Naive thymus-derived CD4-positive, alpha-beta T cell (primary cell): ENCODE data around the gene MSANTD4. TPM values are rescaled to one million over a fixed set of nuclear protein-coding genes. Genes with fewer than 3 reads are reported as not detected.

ENCODE experiments used
- ATAC-seq: fragments of 150-1000 bp; cut with Tn5 transposase; 2 replicates; pipeline ENCODE4 v1.10.0; 2021; ENCODE audit warnings: mild to moderate bottlenecking, moderate library complexity
- CTCF ChIA-PET: fragments of 350-600 bp; sonication (Branson Sonifier 250); formaldehyde crosslinking; loops from one replicate; lab custom pipeline; 2021; ENCODE audit warnings: antibody characterized with exemption; lab: Charles Lee
- POLR2A ChIA-PET: fragments of 350-600 bp; sonication (Branson Sonifier 250); formaldehyde crosslinking; loops from one replicate; lab custom pipeline; 2021; ENCODE audit warnings: antibody characterized with exemption, inconsistent platforms; lab: Charles Lee
- DNase-seq, 9 donors: peaks; one replicate each; pipeline versions ENCODE4 v3.0.0 to v3.0.0-alpha.2; 2020 to 2022; ENCODE audit warnings: mixed read lengths in 1 of 9
- H3K27ac ChIP-seq: one replicate; pipeline ENCODE4 v1.7.0; 2013; ENCODE audit warnings: mild to moderate bottlenecking, low read depth, low read length, moderate library complexity
- H3K27me3 ChIP-seq, 2 donors: one replicate each; pipeline ENCODE4 v1.7.0; 2013; ENCODE audit warnings: low read length in 2 of 2, mild to moderate bottlenecking in 2 of 2, moderate library complexity in 2 of 2; ENCODE audit not compliant: control insufficient read depth in 2 of 2, insufficient read depth in 2 of 2
- H3K36me3 ChIP-seq, 3 experiments: 1 replicate in 2 of 3; 2 replicates in 1 of 3; pipeline ENCODE4 v1.7.0; 2013; ENCODE audit warnings: low read length in 3 of 3, mild to moderate bottlenecking in 3 of 3, moderate library complexity in 1 of 3; ENCODE audit not compliant: insufficient read depth in 3 of 3, control insufficient read depth in 2 of 3
- H3K4me1 ChIP-seq, 2 donors: one replicate each; pipeline ENCODE4 v1.7.0; 2013; ENCODE audit warnings: low read length in 2 of 2, mild to moderate bottlenecking in 2 of 2, moderate library complexity in 1 of 2; ENCODE audit not compliant: control insufficient read depth in 2 of 2, insufficient read depth in 2 of 2
- H3K4me3 ChIP-seq: 2 replicates; pipeline ENCODE4 v1.7.0; 2013; ENCODE audit warnings: mild to moderate bottlenecking, low read length
- H3K9me3 ChIP-seq, 3 experiments: 1 replicate in 2 of 3; 2 replicates in 1 of 3; pipeline ENCODE4 v1.7.0; 2013; ENCODE audit warnings: low read length in 3 of 3; ENCODE audit not compliant: control insufficient read depth in 2 of 3
- H3K27ac Mint-ChIP-seq, 9 donors: one replicate each; pipeline ENCODE4 v1.8.0; 2020 to 2022; ENCODE audit warnings: mixed read lengths in 9 of 9, mild to moderate bottlenecking in 8 of 9, moderate library complexity in 5 of 9, inconsistent platforms in 2 of 9
- H3K27me3 Mint-ChIP-seq, 5 donors: one replicate each; pipeline ENCODE4 v1.8.0; 2021 to 2022; ENCODE audit warnings: mixed read lengths in 5 of 5, mild to moderate bottlenecking in 1 of 5
- H3K36me3 Mint-ChIP-seq, 5 donors: one replicate each; pipeline ENCODE4 v1.8.0; 2020 to 2022; ENCODE audit warnings: mixed read lengths in 5 of 5, mild to moderate bottlenecking in 3 of 5, inconsistent platforms in 1 of 5
- H3K4me1 Mint-ChIP-seq, 7 donors: one replicate each; pipeline ENCODE4 v1.8.0; 2020 to 2022; ENCODE audit warnings: mixed read lengths in 7 of 7, mild to moderate bottlenecking in 3 of 7, inconsistent platforms in 1 of 7
- H3K4me3 Mint-ChIP-seq, 10 donors: one replicate each; pipeline ENCODE4 v1.8.0; 2020 to 2022; ENCODE audit warnings: mild to moderate bottlenecking in 10 of 10, mixed read lengths in 10 of 10, moderate library complexity in 6 of 10, inconsistent platforms in 2 of 10
- H3K9me3 Mint-ChIP-seq, 11 donors: one replicate each; pipeline ENCODE4 v1.8.0; 2020 to 2022; ENCODE audit warnings: mixed read lengths in 11 of 11, mild to moderate bottlenecking in 4 of 11, inconsistent platforms in 1 of 11, moderate library complexity in 1 of 11
- intact Hi-C, 2 donors: fragments of 100-400 bp; cut with micrococcal nuclease; formaldehyde crosslinking; loops; one replicate each; pipeline ENCODE4 v1.15.1; 2023
- polyA plus RNA-seq, 2 donors: library from polyadenylated mRNA; unstranded; fragments of 300-500 nt; fragmentation: Illumina TruSeq; gene quantifications; one replicate each; pipeline ENCODE4 v1.2.3, GENCODE V29; 2021
- total RNA-seq, 6 experiments: library from RNA in 5 of 6; stranded (reverse) in 5 of 6; gene quantifications; 1 replicate in 5 of 6; 2 replicates in 1 of 6; pipeline ENCODE4 v1.2.3 and lab custom pipeline; 2021 to 2026

The MSANTD4 gene
- total and polyA plus RNA-seq, 7 experiments from 2014 or later, result 3.9 to 18.7 (median 8.0) TPM

DNA sequence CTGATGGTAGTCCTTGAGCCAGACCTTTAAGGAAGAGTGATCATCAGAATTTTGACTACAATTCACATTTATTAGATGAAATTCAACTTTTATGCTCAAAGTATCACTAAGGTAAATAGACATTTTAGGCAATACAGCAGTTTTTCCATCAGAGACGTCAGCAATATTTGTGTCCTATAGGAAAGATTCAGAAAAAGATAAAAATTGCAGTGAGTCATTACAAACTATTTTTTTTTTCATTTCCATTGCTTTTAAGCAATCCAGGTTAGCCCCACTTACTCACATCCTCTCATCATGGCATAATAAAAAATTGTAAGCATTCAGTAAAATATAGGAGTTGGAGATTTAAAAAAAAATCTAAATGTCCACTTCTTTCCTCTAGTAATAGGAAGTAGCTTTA is 46.9 kb downstream of the MSANTD4 start:
- POLR2A ChIA-PET, result no interaction called here
- Mint-ChIP-seq H3K4me1 (no peaks in the 10 kb centered on the region), H3K36me3 (no peaks in the 10 kb centered on the region), H3K27me3 (no peaks in the 10 kb centered on the region), H3K27ac (no peak overlapping the region), H3K4me3 (no peak overlapping the region), H3K9me3 (no peaks in the 10 kb centered on the region)
- intact Hi-C loops, result no loop called here
- no peak for DNase-seq
- Histone ChIP-seq H3K9me3 (no peaks in the 10 kb centered on the region), H3K27me3 (no peaks in the 10 kb centered on the region), H3K4me3 (no peak overlapping the region), H3K27ac (no peak overlapping the region), H3K4me1 (no peaks in the 10 kb centered on the region), H3K36me3 (no peaks in the 10 kb centered on the region)
- CTCF ChIA-PET, result no interaction called here
- ATAC-seq, result no peak

- Mint-ChIP-seq H3K27me3 (peaks cover 0 to 4% (median 0%) of the 10 kb centered on the region in 5 donors), H3K9me3 (no peaks in the 10 kb centered on the region), H3K36me3 (no peaks in the 10 kb centered on the region), H3K4me3 (no peak overlapping the region), H3K4me1 (no peaks in the 10 kb centered on the region), H3K27ac (no peak overlapping the region)
- Histone ChIP-seq H3K4me3 (no peak overlapping the region), H3K27me3 (no peaks in the 10 kb centered on the region), H3K36me3 (no peaks in the 10 kb centered on the region), H3K9me3 (no peaks in the 10 kb centered on the region), H3K4me1 (no peaks in the 10 kb centered on the region), H3K27ac (no peak overlapping the region)
- DNase-seq (no peak), ATAC-seq (no peak)
- ChIA-PET POLR2A (no interaction called here), CTCF (interaction anchor here (0.6 kb wide), 1 partner anchor 98 kb away, joined by 5 read pairs; no protein-coding TSS in a partner anchor)
- intact Hi-C loops, result no loop called here
Observed at GRCh38 chr11:105969756-105970155, 52.3 kb downstream of the MSANTD4 start.

DNA sequence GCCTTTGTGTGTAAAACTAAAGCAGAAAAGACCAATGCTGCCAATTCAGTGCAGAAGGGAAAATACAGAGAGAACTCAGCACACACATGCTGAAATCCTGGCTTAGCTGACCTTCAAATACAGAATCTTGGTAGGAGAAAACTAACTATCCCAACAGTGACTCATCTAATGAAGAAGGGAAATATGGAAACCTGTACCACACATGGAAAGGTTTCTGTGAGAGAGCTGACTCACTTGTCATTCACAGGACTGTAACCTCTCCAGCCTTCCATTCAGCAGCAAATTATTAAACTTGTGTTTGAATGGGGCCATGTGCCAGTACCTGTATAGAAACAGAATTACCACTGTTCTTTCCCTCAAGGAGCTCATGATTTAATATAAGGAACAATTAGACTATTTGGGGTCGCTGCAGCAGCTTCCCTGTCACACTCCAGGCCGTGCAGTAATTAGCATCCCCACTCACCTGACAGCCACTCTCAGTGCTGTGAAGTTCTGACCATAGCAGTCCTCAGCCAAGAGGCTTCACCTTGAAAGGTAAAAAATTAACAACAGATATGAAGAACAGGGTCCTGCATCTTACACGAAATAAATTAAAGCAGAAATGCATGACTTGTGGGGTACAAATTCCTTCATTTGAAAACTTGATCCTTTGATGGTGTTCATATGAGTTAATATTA is 53.9 kb downstream of the MSANTD4 start:
- no peak overlapping the region for H3K4me3 Mint-ChIP-seq
- no peak overlapping the region for H3K27ac Mint-ChIP-seq

GRCh38 chr11:105960252-105961245 is 61.5 kb downstream of the MSANTD4 start:
- DNase-seq (no peak), ATAC-seq (no peak)
- H3K27me3 ChIP-seq, result no peaks in the 10 kb centered on the region

More for the DNA sequence above, 53.9 kb downstream of the MSANTD4 start:
- ATAC-seq (no peak), DNase-seq (no peak)
- no peaks in the 10 kb centered on the region for H3K4me1 Mint-ChIP-seq
- Histone ChIP-seq H3K4me1 (no peaks in the 10 kb centered on the region), H3K36me3 (no peaks in the 10 kb centered on the region), H3K9me3 (no peaks in the 10 kb centered on the region), H3K27ac (no peak overlapping the region), H3K27me3 (no peaks in the 10 kb centered on the region), H3K4me3 (no peak overlapping the region)
- POLR2A ChIA-PET, result no interaction called here
- CTCF ChIA-PET, result no interaction called here
- intact Hi-C loops, result no loop called here
- peaks cover 0 to 4% (median 0%) of the 10 kb centered on the region in 5 donors for H3K27me3 Mint-ChIP-seq
- no peaks in the 10 kb centered on the region for H3K9me3 Mint-ChIP-seq
- no peaks in the 10 kb centered on the region for H3K36me3 Mint-ChIP-seq

More at GRCh38 chr11:105960252-105961245, 61.5 kb downstream of the MSANTD4 start:
- Histone ChIP-seq H3K36me3 (no peaks in the 10 kb centered on the region), H3K9me3 (no peaks in the 10 kb centered on the region), H3K4me1 (no peaks in the 10 kb centered on the region), H3K4me3 (no peak overlapping the region), H3K27ac (no peak overlapping the region)
- Mint-ChIP-seq H3K9me3 (peaks cover 2 to 47% (median 16%) of the 10 kb centered on the region in 11 donors), H3K27me3 (peaks cover 0 to 11% (median 0%) of the 10 kb centered on the region in 5 donors), H3K27ac (no peak overlapping the region), H3K36me3 (peaks cover 0 to 6% (median 4%) of the 10 kb centered on the region in 5 donors), H3K4me3 (no peak overlapping the region), H3K4me1 (no peaks in the 10 kb centered on the region)
- POLR2A ChIA-PET, result no interaction called here
- intact Hi-C loops, result no loop called here
- CTCF ChIA-PET, result no interaction called here

Other genes with a start within 250 kb of the MSANTD4 start
- 10 to 100 TPM in 2 of 5 experiments, 1 to 10 TPM in 3; 5.1 to 16.6 (median 7.3) TPM for gene KBTBD3, start 55.1 kb upstream of the MSANTD4 start, total RNA-seq
- gene KBTBD3, start 55.1 kb upstream of the MSANTD4 start, polyA plus RNA-seq, result 1 to 10 TPM; 3.4 to 6.7 TPM
- gene AASDHPPT, start 55.4 kb upstream of the MSANTD4 start, total RNA-seq, result 10 to 100 TPM; 17.7 to 33.7 (median 27.6) TPM
- gene AASDHPPT, start 55.4 kb upstream of the MSANTD4 start, polyA plus RNA-seq, result 10 to 100 TPM; 39.4 to 55.9 TPM